GM23338 (cell line): ENCODE results near the gene SPTBN2. TPM values are rescaled to one million over a fixed set of nuclear protein-coding genes. Genes with fewer than 3 reads are reported as not detected.
A peak's percentile ranks its signal among the peaks of the same experiment; 100 is the strongest.

Source experiments
- ATAC-seq: fragments of 200-7000 bp; cut with Tn5 transposase; 3 replicates; pipeline ENCODE4 v1.9.1; 2020
- DNase-seq: peaks from one replicate; pipeline ENCODE4 v3.0.0-alpha.2; 2015; ENCODE audit warnings: low spot score
- H2AFZ ChIP-seq: fragments of 200-600 bp; sonication (generic); 2 replicates; pipeline ENCODE4 v1.8.0; 2016; ENCODE audit warnings: antibody characterized with exemption, mild to moderate bottlenecking, moderate library complexity
- H3F3A ChIP-seq: fragments of 200-600 bp; sonication (generic); replicated peaks from 2 replicates; pipeline ENCODE4 v1.8.0; 2017; ENCODE audit warnings: antibody characterized with exemption, mixed run types, low read depth
- H3K27ac ChIP-seq: fragments of 200-600 bp; sonication (generic); 2 replicates; pipeline ENCODE4 v1.6.1; 2016; ENCODE audit warnings: low read depth
- H3K27me3 ChIP-seq: fragments of 200-600 bp; sonication (generic); 2 replicates; pipeline ENCODE4 v1.8.0; 2016; ENCODE audit warnings: mild to moderate bottlenecking, mixed run types, moderate library complexity; ENCODE audit not compliant: insufficient read depth
- H3K36me3 ChIP-seq: fragments of 200-600 bp; sonication (generic); 2 replicates; pipeline ENCODE4 v1.8.0; 2016; ENCODE audit warnings: mild to moderate bottlenecking; ENCODE audit not compliant: insufficient read depth
- H3K4me1 ChIP-seq: fragments of 200-600 bp; sonication (generic); 2 replicates; pipeline ENCODE4 v1.8.0; 2016; ENCODE audit warnings: mild to moderate bottlenecking, moderate library complexity; ENCODE audit not compliant: insufficient read depth
- H3K4me2 ChIP-seq: fragments of 200-600 bp; sonication (generic); 2 replicates; pipeline ENCODE4 v1.7.1; 2017; ENCODE audit warnings: mixed run types
- H3K4me3 ChIP-seq: fragments of 200-600 bp; sonication (generic); 2 replicates; pipeline ENCODE4 v1.6.1; 2016; ENCODE audit warnings: mixed run types
- H3K79me2 ChIP-seq: fragments of 200-600 bp; sonication (generic); replicated peaks from 2 replicates; pipeline ENCODE4 v1.8.0; 2017; ENCODE audit warnings: mild to moderate bottlenecking; ENCODE audit not compliant: insufficient read depth
- H3K9me2 ChIP-seq: fragments of 200-600 bp; sonication (generic); 2 replicates; pipeline ENCODE4 v1.8.0; 2017; ENCODE audit not compliant: insufficient read depth
- H4K20me1 ChIP-seq: fragments of 200-600 bp; sonication (generic); replicated peaks from 2 replicates; pipeline ENCODE4 v1.8.0; 2017; ENCODE audit warnings: mild to moderate bottlenecking; ENCODE audit not compliant: insufficient read depth
- H3K27ac Mint-ChIP-seq: 2 replicates; pipeline ENCODE4 v1.8.0; 2020; ENCODE audit warnings: inconsistent platforms, mild to moderate bottlenecking, moderate library complexity, mixed read lengths
- H3K27me3 Mint-ChIP-seq: 3 replicates; pipeline ENCODE4 v1.8.0; 2022; ENCODE audit warnings: low read depth, mild to moderate bottlenecking, moderate library complexity, mixed read lengths, inconsistent platforms; ENCODE audit not compliant: insufficient read depth, poor library complexity
- H3K36me3 Mint-ChIP-seq: 3 replicates; pipeline ENCODE4 v1.8.0; 2021; ENCODE audit warnings: low read depth, mild to moderate bottlenecking, inconsistent platforms, moderate library complexity, mixed read lengths
- H3K4me1 Mint-ChIP-seq: 3 replicates; pipeline ENCODE4 v1.8.0; 2020; ENCODE audit warnings: mild to moderate bottlenecking, inconsistent platforms, mixed read lengths
- H3K4me3 Mint-ChIP-seq: 3 replicates; pipeline ENCODE4 v1.8.0; 2021; ENCODE audit warnings: moderate library complexity, mild to moderate bottlenecking, inconsistent platforms, mixed read lengths
- H3K9me3 Mint-ChIP-seq: 3 replicates; pipeline ENCODE4 v1.8.0; 2020; ENCODE audit warnings: moderate library complexity, mild to moderate bottlenecking, inconsistent platforms, mixed read lengths
- CREB1 ChIP-seq: fragments of 250-450 bp; sonication (Bioruptor Pico); IDR thresholded peaks from 2 replicates; pipeline ENCODE4 v1.5.0; 2020; ENCODE audit warnings: low read depth, mild to moderate bottlenecking, moderate library complexity
- CTCF ChIP-seq, 2 experiments: fragments of 200-600 bp in 1 of 2; sonication (generic) in 1 of 2; conservative IDR thresholded peaks; 2 replicates each; pipeline versions ENCODE4 v1.5.1 to v1.6.1; 2016 to 2017; ENCODE audit warnings: antibody characterized with exemption in 2 of 2, low read depth in 2 of 2, mild to moderate bottlenecking in 2 of 2, moderate library complexity in 1 of 2
- ETS1 ChIP-seq: IDR thresholded peaks from 2 replicates; pipeline ENCODE4 v1.6.1; 2016; ENCODE audit warnings: antibody characterized with exemption
- EZH2 ChIP-seq: fragments of 200-600 bp; sonication (generic); IDR thresholded peaks from one replicate; pipeline ENCODE4 v1.8.0; 2017; ENCODE audit warnings: antibody characterized with exemption, mild to moderate bottlenecking, low read depth; ENCODE audit not compliant: unreplicated experiment
- EZH2phosphoT487 ChIP-seq: fragments of 200-600 bp; sonication (generic); IDR thresholded peaks from one replicate; pipeline ENCODE4 v1.8.1; 2018; ENCODE audit warnings: antibody characterized with exemption; ENCODE audit not compliant: unreplicated experiment
- JUNB ChIP-seq: IDR thresholded peaks from one replicate; pipeline ENCODE4 v1.6.1; 2016; ENCODE audit warnings: antibody characterized with exemption; ENCODE audit not compliant: unreplicated experiment
- NANOG ChIP-seq: IDR thresholded peaks from 2 replicates; pipeline ENCODE4 v1.6.1; 2016; ENCODE audit warnings: antibody characterized with exemption, borderline replicate concordance
- POLR2AphosphoS5 ChIP-seq: IDR thresholded peaks from 2 replicates; pipeline ENCODE4 v1.6.1; 2016; ENCODE audit warnings: antibody characterized with exemption, low read depth
- REST ChIP-seq: IDR thresholded peaks from one replicate; pipeline ENCODE4 v1.6.1; 2018; ENCODE audit warnings: antibody characterized with exemption; ENCODE audit not compliant: unreplicated experiment
- STAT1 ChIP-seq: IDR thresholded peaks from one replicate; pipeline ENCODE4 v1.6.1; 2016; ENCODE audit warnings: antibody characterized with exemption; ENCODE audit not compliant: unreplicated experiment
- ZNF114 ChIP-seq: fragments of 250-450 bp; sonication (Bioruptor Pico); IDR thresholded peaks from 2 replicates; pipeline ENCODE4 v1.5.0; 2020; ENCODE audit warnings: mild to moderate bottlenecking, moderate library complexity
- ZNF331 ChIP-seq: fragments of 250-450 bp; sonication (Bioruptor Pico); IDR thresholded peaks from 2 replicates; pipeline ENCODE4 v1.5.0; 2020; ENCODE audit warnings: low read depth, mild to moderate bottlenecking, moderate library complexity
- polyA plus RNA-seq: library from polyadenylated mRNA; unstranded; fragments of >200 nt; fragmentation: Nextera tagmentation; extraction: Ambion mirVana; gene quantifications from 2 replicates; pipeline ENCODE4 v1.2.1, GENCODE V29; 2016
- total RNA-seq: library from RNA; depleted of rRNA; stranded (reverse); fragments of >200 nt; shearing (Covaris generic); gene quantifications from 2 replicates; pipeline ENCODE4 v1.2.3, GENCODE V29; 2014

SPTBN2 gene
- total and polyA plus RNA-seq, 2 experiments from 2014 or later: 7.7 to 49.1 TPM

DNA sequence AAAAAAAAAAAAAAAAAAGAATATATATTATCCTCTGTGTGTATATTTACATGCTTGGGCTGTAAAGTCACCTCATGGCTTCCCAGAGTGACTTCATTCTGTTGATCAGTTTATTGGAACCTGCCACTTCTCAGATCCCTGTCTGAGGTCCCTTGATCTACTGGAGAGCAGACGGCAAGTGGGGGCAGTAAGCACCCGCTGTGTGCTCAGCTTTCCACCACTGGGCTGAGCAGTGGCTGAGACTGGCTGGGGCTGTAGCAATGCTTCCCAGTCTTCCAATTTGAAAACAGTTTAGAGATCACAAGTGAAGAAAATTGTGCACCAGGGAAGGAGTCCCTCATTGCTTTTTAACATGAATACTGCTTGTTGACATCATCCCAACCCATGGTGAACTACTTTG is 44.4 kb downstream of the SPTBN2 start:
- Histone ChIP-seq H3K4me1 (no peaks in the 10 kb centered on the region), H3K36me3 (no peaks in the 10 kb centered on the region), H4K20me1 (no peaks in the 10 kb centered on the region), H2AFZ (no peak overlapping the region), H3K4me3 (no peak overlapping the region), H3F3A (no peaks in the 10 kb centered on the region), H3K9me2 (no peaks in the 10 kb centered on the region), H3K27me3 (no peaks in the 10 kb centered on the region), H3K79me2 (no peaks in the 10 kb centered on the region), H3K27ac (no peak overlapping the region), H3K4me2 (no peak overlapping the region)
- no peak overlapping the region for H3K27ac Mint-ChIP-seq
- H3K4me3 Mint-ChIP-seq: no peak overlapping the region; the same call in 2 of the 3 replicates
- H3K27me3 Mint-ChIP-seq: peaks cover 7% of the 10 kb centered on the region
- H3K36me3 Mint-ChIP-seq: peaks cover 33% of the 10 kb centered on the region
- H3K9me3 Mint-ChIP-seq: no peaks in the 10 kb centered on the region; the same call in 1 of the 3 replicates
- ATAC-seq (no peak), DNase-seq (no peak)
- peaks cover 5% of the 10 kb centered on the region for H3K4me1 Mint-ChIP-seq
- TF ChIP-seq EZH2 (no peak), STAT1 (no peak), REST (no peak), CTCF (conservative IDR thresholded peaks at IDR 0.05; ENCODE audit: low read depth in 2 of 2) (no peak), JUNB (no peak), ZNF114 (CRISPR knock-in tag) (no peak), NANOG (no peak), ZNF331 (CRISPR knock-in tag) (no peak)

GRCh38 chr11:66683877-66684276 is 45.1 kb downstream of the SPTBN2 start:
- Histone ChIP-seq H3K27ac (0 out of 2 replicates have a peak overlapping the region, but pooled peaks have one; percentile 30), H4K20me1 (no peaks in the 10 kb centered on the region), H3K79me2 (no peaks in the 10 kb centered on the region), H3K9me2 (no peaks in the 10 kb centered on the region), H2AFZ (no peak overlapping the region), H3K36me3 (no peaks in the 10 kb centered on the region), H3K4me1 (no peaks in the 10 kb centered on the region), H3K4me2 (no peak overlapping the region), H3K27me3 (no peaks in the 10 kb centered on the region), H3F3A (no peaks in the 10 kb centered on the region), H3K4me3 (no peak overlapping the region)
- H3K9me3 Mint-ChIP-seq: no peaks in the 10 kb centered on the region; the same call in 1 of the 3 replicates
- no peak overlapping the region for H3K27ac Mint-ChIP-seq
- H3K4me1 Mint-ChIP-seq: peaks cover 5% of the 10 kb centered on the region
- H3K36me3 Mint-ChIP-seq: peaks cover 26% of the 10 kb centered on the region
- no peak overlapping the region for H3K4me3 Mint-ChIP-seq
- no peak for DNase-seq
- H3K27me3 Mint-ChIP-seq: peaks cover 8% of the 10 kb centered on the region
- no peak for ATAC-seq
- TF ChIP-seq CREB1 (CRISPR knock-in tag) (no peak), EZH2 (no peak), CTCF (conservative IDR thresholded peaks at IDR 0.05; ENCODE audit: low read depth in 2 of 2) (no peak), ZNF114 (CRISPR knock-in tag) (no peak), NANOG (no peak), POLR2AphosphoS5 (no peak), REST (no peak), JUNB (no peak), EZH2phosphoT487 (no peak), ETS1 (no peak)
